HG02840 (cell line): ENCODE data around the gene TPK1.
A peak's percentile ranks its signal among the peaks of the same experiment; 100 is the strongest.
"Not testable (repeated sequence)": the region's sequence is repeated elsewhere in the genome, so short reads cannot be mapped to it uniquely, and the experiment has no call there.

ENCODE experiments used
- ATAC-seq: cut with Tn5 transposase; IDR thresholded peaks from one replicate; pipeline ENCODE4 v1.9.1; 2021; ENCODE audit warnings: mild to moderate bottlenecking, moderate library complexity, moderate number of reproducible peaks; ENCODE audit not compliant: unreplicated experiment, low FRiP score

Gene TPK1

GRCh38 chr7:144826208-144826607 lies 9.6 kb downstream of the TPK1 start:
- ATAC-seq, result no peak

- no peak for ATAC-seq
Observed at GRCh38 chr7:144824360-144824759, 11.5 kb downstream of the TPK1 start.

- no peak for ATAC-seq
Observed at GRCh38 chr7:144822223-144822622, 13.6 kb downstream of the TPK1 start.

GRCh38 chr7:144821067-144821466 lies 14.8 kb downstream of the TPK1 start:
- ATAC-seq, result peak; percentile 45

GRCh38 chr7:144820552-144820951 lies 15.3 kb downstream of the TPK1 start:
- ATAC-seq, result no peak

GRCh38 chr7:144819566-144819965 lies 16.3 kb downstream of the TPK1 start:
- ATAC-seq, result no peak

- ATAC-seq, result peak; percentile 54
Observed at GRCh38 chr7:144818511-144818910, 17.3 kb downstream of the TPK1 start.

- no peak for ATAC-seq
Observed at GRCh38 chr7:144817001-144817400, 18.9 kb downstream of the TPK1 start.

GRCh38 chr7:144814299-144814698 lies 21.6 kb downstream of the TPK1 start:
- no peak for ATAC-seq

GRCh38 chr7:144812379-144813283 lies 23.2 kb downstream of the TPK1 start:
- ATAC-seq, result peak; percentile 92

- no peak for ATAC-seq
Observed at GRCh38 chr7:144805627-144806239, 30.1 kb downstream of the TPK1 start.

- ATAC-seq, result not testable (repeated sequence)
Observed at GRCh38 chr7:144800678-144801436, 35.0 kb downstream of the TPK1 start.

GRCh38 chr7:144796919-144797318 lies 38.9 kb downstream of the TPK1 start:
- no peak for ATAC-seq

- ATAC-seq, result no peak
Observed at GRCh38 chr7:144792050-144792449, 43.8 kb downstream of the TPK1 start.

GRCh38 chr7:144791488-144791887 lies 44.4 kb downstream of the TPK1 start:
- no peak for ATAC-seq

GRCh38 chr7:144787127-144787526 lies 48.7 kb downstream of the TPK1 start:
- ATAC-seq, result no peak

- no peak for ATAC-seq
Observed at GRCh38 chr7:144786522-144786921, 49.3 kb downstream of the TPK1 start.

GRCh38 chr7:144786079-144786478 lies 49.8 kb downstream of the TPK1 start:
- no peak for ATAC-seq

- ATAC-seq, result no peak
Observed at GRCh38 chr7:144785521-144785920, 50.3 kb downstream of the TPK1 start.

- ATAC-seq, result no peak
Observed at GRCh38 chr7:144784943-144785342, 50.9 kb downstream of the TPK1 start.

- no peak for ATAC-seq
Observed at GRCh38 chr7:144784441-144784840, 51.4 kb downstream of the TPK1 start.
